Measurements from ENCODE around the gene RETREG1.
"Not testable (repeated sequence)": the region's sequence is repeated elsewhere in the genome, so short reads cannot be mapped to it uniquely, and the experiment has no call there.

The RETREG1 gene

DNA sequence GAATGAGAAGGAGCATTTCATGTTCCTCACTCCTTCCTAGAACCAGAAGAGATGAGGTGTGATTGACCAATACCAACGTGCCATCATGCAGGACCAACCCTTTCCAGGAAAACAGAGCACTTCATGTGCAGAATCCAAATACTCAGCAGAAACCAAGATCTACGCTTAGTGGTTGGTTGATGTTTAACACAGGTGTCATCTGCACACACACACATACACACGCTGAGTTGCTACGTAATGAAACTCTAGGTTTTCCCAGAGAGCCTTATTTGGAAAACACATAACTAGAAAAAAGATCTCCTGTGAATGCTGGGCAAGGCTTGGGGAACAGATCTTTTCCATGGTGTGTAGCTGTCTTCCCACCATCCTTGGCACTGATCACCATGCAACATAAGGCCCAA, 130.1 kb downstream of the RETREG1 start:
- no peak for DNase-seq (ENCODE audit: low read depth in 2 of 2)

DNA sequence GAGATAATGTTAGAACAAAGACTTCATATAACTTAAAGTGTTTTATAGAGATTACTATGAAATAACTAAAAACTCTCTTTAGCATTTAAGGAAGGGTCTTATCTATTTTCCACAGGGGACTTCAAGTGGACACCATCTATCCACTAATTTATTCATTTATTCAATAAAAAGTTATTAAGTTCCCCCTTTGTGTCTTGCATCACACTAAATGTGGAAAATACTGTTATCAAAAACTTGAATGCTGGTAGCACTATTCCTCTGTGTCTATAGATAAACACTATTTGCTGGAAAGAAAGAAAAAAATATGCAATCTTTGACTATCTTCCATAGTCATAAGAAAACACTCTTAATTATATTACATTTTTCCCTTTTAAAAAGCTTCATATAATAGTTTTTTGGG, 131.1 kb downstream of the RETREG1 start:
- DNase-seq (ENCODE audit: low read depth in 2 of 2) = no peak

DNA sequence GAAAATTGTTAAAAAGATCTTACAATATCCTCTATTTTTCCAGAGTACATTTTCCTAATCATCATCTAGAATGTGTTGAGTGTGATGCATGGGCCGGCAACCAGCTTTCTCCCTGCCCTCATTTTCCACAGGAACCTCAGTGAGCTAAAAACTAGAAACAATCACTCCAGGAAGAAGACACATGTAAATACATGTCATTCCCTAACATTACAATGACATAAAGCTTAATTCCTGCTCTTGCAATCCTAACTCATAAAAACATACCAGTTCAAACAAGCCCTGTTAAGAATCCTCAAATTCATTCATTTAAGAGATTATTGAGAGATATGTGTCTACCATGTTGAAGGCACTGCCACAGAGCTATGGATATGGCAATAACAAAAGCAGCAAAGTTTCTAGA, 132.7 kb downstream of the RETREG1 start:
- no peak for DNase-seq (ENCODE audit: low read depth in 2 of 2)

GRCh38 chr5:16483361-16483760, 133.4 kb downstream of the RETREG1 start:
- DNase-seq (ENCODE audit: low read depth in 2 of 2) = no peak

DNA sequence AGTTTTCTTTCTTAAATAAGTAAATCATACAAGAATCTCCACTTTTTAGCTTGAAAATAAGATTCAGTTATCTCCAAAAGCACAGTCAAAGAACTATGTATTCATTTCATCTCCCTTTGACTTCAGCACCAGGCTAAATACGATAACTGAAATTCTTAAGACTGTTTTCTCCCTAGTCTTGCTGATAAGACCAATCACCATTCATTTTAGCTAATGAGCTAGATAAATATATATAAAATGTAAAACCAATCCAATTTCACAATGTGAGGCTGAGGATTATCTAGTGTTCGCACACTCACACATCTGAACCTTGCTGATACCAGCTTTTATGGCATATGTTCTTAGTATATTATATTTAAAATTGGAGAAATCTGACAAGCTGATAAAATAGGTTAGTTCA, 133.9 kb downstream of the RETREG1 start:
- no peak for DNase-seq (ENCODE audit: low read depth in 2 of 2)

- DNase-seq (ENCODE audit: low read depth in 2 of 2) = no peak
Observed at GRCh38 chr5:16480821-16481538, 135.8 kb downstream of the RETREG1 start.

GRCh38 chr5:16480144-16480543, 136.7 kb downstream of the RETREG1 start:
- DNase-seq (ENCODE audit: low read depth in 2 of 2) = no peak

- DNase-seq (ENCODE audit: low read depth in 2 of 2) = no peak
Observed at GRCh38 chr5:16477541-16477940, 139.3 kb downstream of the RETREG1 start.

GRCh38 chr5:16476417-16476816, 140.4 kb downstream of the RETREG1 start:
- DNase-seq (ENCODE audit: low read depth in 2 of 2) = not testable (repeated sequence)

GRCh38 chr5:16471387-16471786, 145.4 kb downstream of the RETREG1 start:
- DNase-seq (ENCODE audit: low read depth in 2 of 2) = no peak

GRCh38 chr5:16467363-16468219, 149.2 kb downstream of the RETREG1 start:
- DNase-seq (ENCODE audit: low read depth in 2 of 2) = no peak

DNA sequence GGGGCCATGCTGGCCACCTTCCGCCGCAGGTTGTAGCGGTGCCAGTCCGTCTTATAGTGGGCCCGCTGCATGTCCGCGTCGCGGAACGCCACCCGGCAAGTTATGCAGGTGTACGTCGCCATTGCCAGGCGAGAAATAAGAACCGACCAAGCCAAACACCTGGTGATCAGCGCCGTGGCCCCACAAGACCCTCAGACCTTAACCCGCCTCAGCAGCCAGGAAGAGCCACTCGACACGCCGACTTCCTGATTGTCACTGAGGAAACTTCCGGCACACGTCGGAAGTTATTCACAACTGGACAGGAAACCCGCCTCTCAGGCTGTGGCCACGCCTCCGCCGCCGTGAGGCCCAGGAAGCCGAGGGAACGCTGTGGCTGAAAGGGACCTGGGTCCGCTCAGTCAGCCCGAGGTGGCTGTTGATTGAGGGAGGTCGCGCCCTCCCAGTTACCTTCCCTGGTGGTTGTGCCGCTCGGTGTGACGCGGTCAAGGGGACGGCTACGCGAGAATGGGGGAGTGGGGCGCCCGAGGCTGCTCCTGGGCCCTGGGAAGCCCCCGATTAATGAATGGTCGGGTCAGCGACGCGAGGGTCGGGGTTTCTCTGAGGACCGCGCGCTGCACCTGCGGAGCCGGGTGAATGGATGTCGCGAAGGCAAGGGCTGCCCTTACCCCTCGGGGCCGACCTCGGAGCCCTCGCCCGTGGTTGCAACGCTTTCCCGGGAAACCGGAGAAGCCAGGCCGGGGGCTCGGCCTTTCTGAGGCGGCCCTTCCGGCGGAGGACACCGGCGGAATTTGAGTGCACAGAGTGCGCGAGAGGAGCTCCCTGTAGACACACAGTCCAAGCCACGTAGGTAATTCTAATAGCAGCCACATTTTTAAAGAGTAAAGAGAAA, 151.0 kb downstream of the RETREG1 start, which contains the start of gene ZNF622:
TSS of gene ZNF622 (minus strand) at position 257 of the 889 bp plus-strand sequence. CDS start at position 122, 135 bp downstream.
- DNase-seq (ENCODE audit: low read depth in 2 of 2) = peak; percentile 74 to 79

DNA sequence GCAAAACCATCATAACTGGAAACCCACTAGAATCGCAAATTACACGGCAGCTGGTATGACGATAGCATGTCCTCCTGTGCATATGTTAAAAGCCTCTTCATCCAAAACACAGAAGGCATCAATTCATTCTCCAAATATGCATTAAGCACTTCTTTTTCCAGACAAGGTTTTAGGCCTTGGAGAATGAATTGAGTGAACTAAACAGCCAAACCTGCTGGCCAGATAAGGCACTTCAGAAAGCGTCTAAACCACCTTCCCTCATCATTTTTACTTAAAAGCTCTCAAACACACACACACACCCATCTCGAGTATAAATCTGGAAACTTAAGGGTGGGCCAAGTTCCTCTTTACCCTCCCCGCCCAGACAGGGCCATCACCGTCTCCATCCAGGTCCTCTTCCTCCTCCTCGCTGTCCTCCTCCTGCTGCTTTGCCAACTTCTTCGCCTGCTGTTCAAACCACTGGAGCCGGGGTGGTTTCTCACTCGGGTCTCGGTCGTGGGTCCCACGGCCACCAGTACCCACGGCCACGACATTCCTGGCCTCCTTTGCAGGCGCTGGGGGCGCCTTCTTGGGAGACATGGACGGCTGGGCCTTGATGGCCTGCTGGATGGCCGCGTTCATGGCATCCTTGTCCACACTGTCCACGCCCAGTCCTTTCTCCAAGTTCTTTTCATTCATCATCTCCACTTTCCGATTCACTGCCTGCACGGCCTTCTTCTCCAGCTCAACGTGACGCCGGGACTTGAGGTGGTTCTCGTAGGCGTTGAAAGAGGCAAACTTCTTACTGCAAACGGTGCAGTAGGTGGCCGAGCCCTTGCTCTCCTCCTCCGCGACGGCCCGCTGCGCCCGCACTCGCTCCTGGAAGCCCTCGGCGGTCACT, 151.9 kb downstream of the RETREG1 start:
- no peak for DNase-seq (ENCODE audit: low read depth in 2 of 2)

- DNase-seq (ENCODE audit: low read depth in 2 of 2) = no peak
Observed at GRCh38 chr5:16464231-16464630, 152.6 kb downstream of the RETREG1 start.

DNA sequence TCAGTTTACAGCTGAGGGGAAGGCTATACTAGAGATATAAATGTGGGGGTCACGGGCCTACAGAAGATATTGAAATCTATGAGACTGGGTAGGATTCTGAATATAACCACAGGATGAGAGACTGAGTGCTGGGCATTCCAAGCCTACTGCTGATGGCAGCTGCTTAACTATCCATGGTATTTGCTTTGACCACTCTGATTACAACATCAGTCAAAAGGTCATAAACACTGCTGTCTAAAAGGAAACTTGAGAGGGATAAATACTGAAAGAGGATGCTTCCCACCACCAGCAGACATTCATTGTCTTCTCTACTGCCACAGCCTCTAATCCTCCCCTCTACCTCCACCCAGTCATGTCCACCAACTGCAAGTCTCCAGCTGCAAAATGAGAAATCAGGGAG, 155.0 kb downstream of the RETREG1 start:
- DNase-seq (ENCODE audit: low read depth in 2 of 2) = no peak

- DNase-seq (ENCODE audit: low read depth in 2 of 2) = no peak
Observed at GRCh38 chr5:16461026-16461425, 155.8 kb downstream of the RETREG1 start.

- DNase-seq (ENCODE audit: low read depth in 2 of 2) = no peak
Observed at GRCh38 chr5:16459451-16459850, 157.3 kb downstream of the RETREG1 start.

- no peak for DNase-seq (ENCODE audit: low read depth in 2 of 2)
Observed at GRCh38 chr5:16457853-16458252, 158.9 kb downstream of the RETREG1 start.

- no peak for DNase-seq (ENCODE audit: low read depth in 2 of 2)
Observed at GRCh38 chr5:16457451-16457850, 159.3 kb downstream of the RETREG1 start.

DNA sequence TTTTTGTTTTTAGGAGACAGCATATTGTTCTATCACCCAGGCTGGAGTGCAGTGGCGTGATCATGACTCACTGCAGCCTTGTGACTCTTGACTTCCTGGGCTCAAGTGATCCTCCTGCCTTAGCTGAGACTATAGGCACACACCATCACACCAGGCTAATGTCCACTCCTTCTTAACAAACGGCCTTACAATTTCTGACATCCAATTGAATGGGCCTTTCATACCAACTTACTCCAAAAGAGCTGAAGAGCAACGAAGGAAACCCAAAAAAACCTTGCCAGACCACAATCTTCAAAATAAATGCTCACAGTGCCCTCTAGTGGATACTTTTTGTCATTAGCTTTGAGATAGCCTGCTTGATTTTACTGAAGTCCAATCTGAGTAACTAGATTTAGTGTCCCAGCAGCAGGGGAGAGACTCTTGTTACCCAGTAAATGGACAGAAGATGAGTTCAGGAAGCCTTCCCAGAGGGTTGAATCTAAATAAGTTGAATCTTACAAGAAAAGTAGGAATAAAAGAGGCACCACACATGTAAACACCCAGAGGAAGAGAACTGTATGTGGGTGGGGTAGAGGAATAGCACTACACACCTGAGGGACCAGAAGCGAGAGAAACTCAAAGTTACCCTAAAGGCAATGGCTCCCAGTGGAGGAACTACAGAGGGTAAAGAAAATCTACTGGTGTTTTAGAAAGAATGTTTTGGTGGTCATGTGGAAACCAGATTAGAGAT, 160.5 kb downstream of the RETREG1 start:
- DNase-seq (ENCODE audit: low read depth in 2 of 2) = no peak
